ENCODE measurements around the gene SYCP1.
A peak's percentile ranks its signal among the peaks of the same experiment; 100 is the strongest.

GRCh38 chr1:115040501-115040900, 185.8 kb downstream of the SYCP1 start:
- no peak for TF ChIP-seq POLR2A (IDR thresholded peaks at IDR 0.05; ENCODE audit: low read depth, low read length)
- TF ChIP-seq CTCF (IDR thresholded peaks at IDR 0.05 in 2 of 3, conservative IDR thresholded peaks at IDR 0.05 in 1 of 3; ENCODE audit: control insufficient read depth in 2 of 3, extremely low read depth in 1 of 3, insufficient read depth in 1 of 3, low read depth in 3 of 3, low read length in 3 of 3): 0 out of 6 replicates have a peak, but pooled peaks of 1 of the 3 experiments have one; percentile 9
- no peak for TF ChIP-seq ZNF687 (IDR thresholded peaks at IDR 0.05)
- no peak for TF ChIP-seq CHD2 (IDR thresholded peaks at IDR 0.05; ENCODE audit: borderline replicate concordance, low read depth, low read length)
- TF ChIP-seq CHD4 (IDR thresholded peaks at IDR 0.05): no peak
- no peak for TF ChIP-seq SMC3 (IDR thresholded peaks at IDR 0.05; ENCODE audit: borderline replicate concordance, low read length)
- no peak for TF ChIP-seq TARDBP (IDR thresholded peaks at IDR 0.05; ENCODE audit: borderline replicate concordance)
- no peak for TF ChIP-seq BCLAF1 (IDR thresholded peaks at IDR 0.05)
- TF ChIP-seq EGR1 (IDR thresholded peaks at IDR 0.05; ENCODE audit: borderline replicate concordance in 1 of 2, low read depth in 2 of 2, low read length in 2 of 2): no peak
- no peak for TF ChIP-seq RAD21 (IDR thresholded peaks at IDR 0.05; ENCODE audit: insufficient read depth, low read depth, low read length)
- no peak for TF ChIP-seq SPI1 (IDR thresholded peaks at IDR 0.05; ENCODE audit: borderline replicate concordance, insufficient read depth, low read depth, low read length)
- no peak for TF ChIP-seq MAX (IDR thresholded peaks at IDR 0.05; ENCODE audit: low read depth, low read length)
- TF ChIP-seq MYC (IDR thresholded peaks at IDR 0.05; ENCODE audit: insufficient read depth, insufficient read length, insufficient replicate concordance, low read length, severe bottlenecking): no peak
- no peak for TF ChIP-seq NFIC (IDR thresholded peaks at IDR 0.05; ENCODE audit: low read depth, low read length)
